CD4-positive, alpha-beta T cell treated with Interleukin-2 at 100 ng/mL for 4 hours (primary cell): ENCODE results near the gene MEIS2.

ENCODE experiments used
- DNase-seq: peaks from one replicate; pipeline ENCODE4 v3.0.0-alpha.2; 2020; ENCODE audit warnings: low spot score

MEIS2 gene

GRCh38 chr15:36878684-36879262, 221.6 kb downstream of the MEIS2 start:
- DNase-seq: no peak

DNA sequence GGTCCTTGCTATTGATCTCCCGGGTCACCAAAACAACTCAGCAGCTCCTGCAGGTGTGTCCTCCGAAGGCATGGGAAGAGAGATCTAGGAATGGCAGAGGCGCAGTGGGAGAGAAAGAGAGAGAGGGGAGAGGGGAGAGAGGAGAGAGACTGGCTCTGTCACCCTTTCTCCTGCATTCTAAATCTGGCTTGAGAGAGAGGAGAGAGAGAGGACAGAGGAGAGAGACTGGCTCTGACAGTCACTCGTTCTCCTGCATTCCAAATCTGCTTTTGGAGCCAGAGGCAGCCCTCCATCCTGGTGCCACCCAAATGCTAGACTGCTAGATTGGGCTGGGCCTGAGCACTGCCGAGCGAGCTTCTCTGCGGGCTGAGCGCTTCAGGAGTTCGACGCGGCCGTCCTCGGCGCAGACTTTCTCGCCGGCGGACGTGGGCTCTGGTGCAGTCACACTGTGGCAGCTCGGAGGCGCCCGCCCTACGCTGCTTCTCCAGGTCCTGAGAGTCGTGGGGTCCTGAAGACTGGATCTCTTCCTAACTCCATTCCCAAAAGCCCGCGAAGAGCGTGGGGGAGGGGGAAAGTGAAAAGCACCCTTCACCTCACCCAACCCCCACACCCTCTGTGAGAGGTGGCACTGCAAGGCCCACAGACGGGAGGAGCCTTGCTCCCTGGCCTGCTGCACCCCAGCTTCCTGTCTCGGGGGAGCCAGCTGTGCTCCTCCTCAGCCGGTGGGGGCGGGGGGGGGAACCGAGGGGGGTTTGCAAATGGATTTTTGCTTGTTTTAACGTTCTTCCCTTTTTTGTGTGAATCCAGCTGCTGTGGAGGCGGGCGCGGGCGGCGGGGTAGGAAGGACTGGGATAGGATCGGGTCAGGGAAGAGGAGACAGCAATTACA, 222.3 kb downstream of the MEIS2 start:
- DNase-seq: no peak

DNA sequence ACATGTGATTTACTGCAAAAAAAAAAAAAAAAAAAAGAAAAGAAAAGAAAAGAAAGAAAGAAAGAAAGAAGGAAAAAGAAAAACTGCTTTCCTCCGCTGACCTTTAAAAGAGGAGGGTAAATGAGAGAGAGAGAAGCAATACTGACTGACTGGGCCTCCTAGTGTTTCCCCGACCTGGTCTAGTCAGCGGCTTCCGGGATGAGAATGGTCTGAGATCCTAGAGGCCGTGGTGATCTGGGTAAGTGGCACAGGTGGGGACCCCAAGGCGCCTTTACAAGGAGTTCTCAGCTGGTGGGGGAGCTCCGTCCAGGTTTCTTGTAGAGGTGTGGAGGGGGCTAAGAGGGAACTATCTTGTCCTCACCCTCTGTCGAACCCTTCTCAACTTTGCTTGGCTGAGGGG, 223.1 kb downstream of the MEIS2 start:
- DNase-seq: no peak

- no peak for DNase-seq
These were observed 224.5 kb downstream of the MEIS2 start for GRCh38 chr15:36875740-36876334.

GRCh38 chr15:36874930-36875329, 225.4 kb downstream of the MEIS2 start:
- DNase-seq: no peak

DNA sequence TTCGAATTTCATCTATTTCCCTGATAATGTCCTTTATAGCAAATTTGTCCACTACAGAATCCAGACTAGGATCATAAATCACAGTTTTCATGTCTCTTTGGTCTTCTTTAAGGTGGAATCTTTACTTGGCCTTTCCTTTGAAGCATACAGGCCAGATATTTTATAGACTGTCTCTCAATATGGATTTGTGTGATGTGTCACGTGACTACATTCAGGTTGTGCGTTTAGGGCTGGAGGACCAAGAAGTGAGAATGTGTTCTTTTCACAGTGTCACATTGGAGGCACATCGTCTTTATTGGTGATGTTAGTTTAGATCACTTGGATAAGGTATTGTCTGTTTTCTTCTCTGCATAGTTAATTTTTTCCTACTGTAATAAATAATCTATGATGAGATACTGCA, 232.9 kb downstream of the MEIS2 start:
- no peak for DNase-seq

GRCh38 chr15:36866896-36867295, 233.5 kb downstream of the MEIS2 start:
- no peak for DNase-seq

DNA sequence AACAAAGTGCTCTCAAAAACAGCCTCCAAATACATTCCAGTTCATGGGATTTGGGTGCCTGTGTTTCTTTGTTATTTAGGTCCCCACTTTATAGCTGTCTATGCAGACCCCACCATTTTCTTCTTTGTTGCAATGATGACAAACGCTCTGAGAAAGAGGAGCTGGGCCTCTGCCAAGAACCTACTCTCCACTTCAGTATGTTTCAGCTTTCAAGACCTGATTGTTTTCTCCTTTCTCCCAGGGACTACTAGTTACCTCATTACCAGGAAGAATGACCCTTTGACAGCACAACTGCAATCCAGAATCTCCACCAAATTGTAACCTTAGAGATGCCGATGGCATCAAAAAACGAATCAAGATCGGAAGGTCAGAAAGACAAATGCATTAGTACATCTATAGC, 236.8 kb downstream of the MEIS2 start:
- no peak for DNase-seq

- DNase-seq: no peak
These were observed 239.6 kb downstream of the MEIS2 start for GRCh38 chr15:36860792-36861191.

- DNase-seq: no peak
These were observed 241.9 kb downstream of the MEIS2 start for GRCh38 chr15:36858423-36858822.

- DNase-seq: no peak
These were observed 243.9 kb downstream of the MEIS2 start for GRCh38 chr15:36856339-36856973.

GRCh38 chr15:36850864-36851263, 249.5 kb downstream of the MEIS2 start:
- DNase-seq: no peak

- DNase-seq: no peak
These were observed 255.1 kb downstream of the MEIS2 start for GRCh38 chr15:36845270-36845669.

- no peak for DNase-seq
These were observed 255.8 kb downstream of the MEIS2 start for GRCh38 chr15:36844534-36844998.

GRCh38 chr15:36843822-36844221, 256.5 kb downstream of the MEIS2 start:
- DNase-seq: no peak

DNA sequence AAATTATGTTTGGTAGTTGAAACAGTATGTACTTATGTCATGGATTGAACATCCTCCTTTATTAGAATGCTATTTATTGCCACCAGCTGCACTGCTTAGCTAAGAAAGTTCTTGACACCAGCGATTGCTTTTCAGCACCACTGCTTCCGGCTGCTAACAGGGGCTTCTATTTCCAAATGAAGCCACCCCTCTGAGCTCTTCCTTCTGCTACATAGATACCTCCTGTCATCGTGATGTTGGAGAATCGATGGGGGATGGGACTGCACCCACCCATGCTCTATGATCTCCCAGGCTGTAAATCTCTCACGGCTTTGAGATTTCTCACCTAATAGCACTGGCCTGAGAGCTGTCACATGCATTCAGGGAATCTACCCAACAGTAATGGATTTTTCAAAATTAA, 259.2 kb downstream of the MEIS2 start:
- DNase-seq: no peak
